Measurements from ENCODE around the gene FAM168A.
A peak's percentile ranks its signal among the peaks of the same experiment; 100 is the strongest.

The FAM168A gene

GRCh38 chr11:73524774-73525173 is 73.1 kb downstream of the FAM168A start:
- peaks cover 17% of the 10 kb centered on the region for H3K4me1 ChIP-seq (ENCODE audit: control insufficient read depth, low read length)

GRCh38 chr11:73521621-73522020 is 76.3 kb downstream of the FAM168A start:
- Histone ChIP-seq H3K4me1 (ENCODE audit: control insufficient read depth, low read length) (peaks cover 17% of the 10 kb centered on the region), H3K9me2 (replicated peaks; ENCODE audit: control insufficient read depth, low read length) (no peaks in the 10 kb centered on the region), H3K27me3 (ENCODE audit: control insufficient read depth, low read length) (no peaks in the 10 kb centered on the region), H3K36me3 (ENCODE audit: control insufficient read depth, low read length) (no peaks in the 10 kb centered on the region), H3K9me3 (ENCODE audit: control insufficient read depth, insufficient read depth, low read length) (no peaks in the 10 kb centered on the region), H4K20me1 (ENCODE audit: control insufficient read depth, insufficient read depth, low read depth, low read length) (peaks cover 12% of the 10 kb centered on the region; the same call in 1 of the 2 replicates), H3K79me2 (ENCODE audit: control insufficient read depth, low read length) (peaks cover 30% of the 10 kb centered on the region), H3K4me2 (ENCODE audit: low read length) (no peak overlapping the region), H3K27ac (ENCODE audit: low read depth, low read length) (no peak overlapping the region), H3K4me3 (ENCODE audit: low read length) (no peak overlapping the region), H3F3A (ENCODE audit: control insufficient read depth, insufficient read depth) (no peaks in the 10 kb centered on the region; the same call in 1 of the 2 replicates)
- no peak for TF ChIP-seq EZH2phosphoT487 (IDR thresholded peaks at IDR 0.05; ENCODE audit: borderline replicate concordance, low read length)
- TF ChIP-seq CTCF (IDR thresholded peaks at IDR 0.05; ENCODE audit: low read depth, low read length, poor library complexity, severe bottlenecking) = no peak

More at GRCh38 chr11:73524774-73525173, 73.1 kb downstream of the FAM168A start:
- Histone ChIP-seq H3K27me3 (ENCODE audit: control insufficient read depth, low read length) (no peaks in the 10 kb centered on the region), H3K9me3 (ENCODE audit: control insufficient read depth, insufficient read depth, low read length) (no peaks in the 10 kb centered on the region), H4K20me1 (ENCODE audit: control insufficient read depth, insufficient read depth, low read depth, low read length) (peaks cover 9% of the 10 kb centered on the region; the same call in 1 of the 2 replicates), H3F3A (ENCODE audit: control insufficient read depth, insufficient read depth) (no peaks in the 10 kb centered on the region), H3K4me3 (ENCODE audit: low read length) (no peak overlapping the region), H3K79me2 (ENCODE audit: control insufficient read depth, low read length) (peaks cover 28% of the 10 kb centered on the region), H3K36me3 (ENCODE audit: control insufficient read depth, low read length) (no peaks in the 10 kb centered on the region), H3K27ac (ENCODE audit: low read depth, low read length) (no peak overlapping the region), H3K9me2 (replicated peaks; ENCODE audit: control insufficient read depth, low read length) (no peaks in the 10 kb centered on the region), H3K4me2 (ENCODE audit: low read length) (no peak overlapping the region)
- no peak for TF ChIP-seq EZH2phosphoT487 (IDR thresholded peaks at IDR 0.05; ENCODE audit: borderline replicate concordance, low read length)
- TF ChIP-seq CTCF (IDR thresholded peaks at IDR 0.05; ENCODE audit: low read depth, low read length, poor library complexity, severe bottlenecking) = no peak

- Histone ChIP-seq H3K79me2 (ENCODE audit: control insufficient read depth, low read length) (peaks cover 24% of the 10 kb centered on the region), H3K9me2 (replicated peaks; ENCODE audit: control insufficient read depth, low read length) (no peaks in the 10 kb centered on the region), H3K4me2 (ENCODE audit: low read length) (peak overlapping the region; percentile 6; the same call in 1 of the 2 replicates), H4K20me1 (ENCODE audit: control insufficient read depth, insufficient read depth, low read depth, low read length) (peaks cover 11% of the 10 kb centered on the region; the same call in 1 of the 2 replicates), H3K9me3 (ENCODE audit: control insufficient read depth, insufficient read depth, low read length) (no peaks in the 10 kb centered on the region), H3K4me3 (ENCODE audit: low read length) (no peak overlapping the region), H3F3A (ENCODE audit: control insufficient read depth, insufficient read depth) (no peaks in the 10 kb centered on the region; the same call in 1 of the 2 replicates), H3K27ac (ENCODE audit: low read depth, low read length) (no peak overlapping the region), H3K27me3 (ENCODE audit: control insufficient read depth, low read length) (no peaks in the 10 kb centered on the region), H3K36me3 (ENCODE audit: control insufficient read depth, low read length) (no peaks in the 10 kb centered on the region), H3K4me1 (ENCODE audit: control insufficient read depth, low read length) (peaks cover 17% of the 10 kb centered on the region)
- no peak for TF ChIP-seq EZH2phosphoT487 (IDR thresholded peaks at IDR 0.05; ENCODE audit: borderline replicate concordance, low read length)
- no peak for TF ChIP-seq CTCF (IDR thresholded peaks at IDR 0.05; ENCODE audit: low read depth, low read length, poor library complexity, severe bottlenecking)
Observed at GRCh38 chr11:73520353-73521061, 77.4 kb downstream of the FAM168A start.

Measured in DOHH2 (cell line).